ENCODE measurements around the gene VWA5B2. TPM values are rescaled to one million over a fixed set of nuclear protein-coding genes. Genes with fewer than 3 reads are reported as not detected.

Gene VWA5B2
- total RNA-seq, 1 donor from 2014 or later, result 1.1 TPM

GRCh38 chr3:184284696-184285095 lies 55.3 kb downstream of the VWA5B2 start:
- H3K4me3 Mint-ChIP-seq (ENCODE audit: unreplicated experiment), result no peak overlapping the region
- H3K36me3 Mint-ChIP-seq (ENCODE audit: low read depth, unreplicated experiment), result no peaks in the 10 kb centered on the region

GRCh38 chr3:184289426-184289938 lies 60.1 kb downstream of the VWA5B2 start:
- Mint-ChIP-seq H3K36me3 (ENCODE audit: low read depth, unreplicated experiment) (no peaks in the 10 kb centered on the region), H3K27ac (ENCODE audit: unreplicated experiment) (no peak overlapping the region), H3K27me3 (ENCODE audit: unreplicated experiment) (peaks cover 7% of the 10 kb centered on the region), H3K4me1 (ENCODE audit: unreplicated experiment) (peaks cover 6% of the 10 kb centered on the region), H3K4me3 (ENCODE audit: unreplicated experiment) (no peak overlapping the region), H3K9me3 (ENCODE audit: unreplicated experiment) (no peaks in the 10 kb centered on the region)
- peak; percentile 62 for TF ChIP-seq CTCF (IDR thresholded peaks at IDR 0.05; ENCODE audit: unreplicated experiment)
- peak; percentile 71 for DNase-seq (ENCODE audit: low spot score)

More at GRCh38 chr3:184284696-184285095, 55.3 kb downstream of the VWA5B2 start:
- no peaks in the 10 kb centered on the region for H3K4me1 Mint-ChIP-seq (ENCODE audit: unreplicated experiment)
- TF ChIP-seq CTCF (IDR thresholded peaks at IDR 0.05; ENCODE audit: unreplicated experiment), result no peak
- no peaks in the 10 kb centered on the region for H3K9me3 Mint-ChIP-seq (ENCODE audit: unreplicated experiment)
- peaks cover 25% of the 10 kb centered on the region for H3K27me3 Mint-ChIP-seq (ENCODE audit: unreplicated experiment)
- DNase-seq (ENCODE audit: low spot score), result peak; percentile 70
- peak overlapping the region; percentile 55 for H3K27ac Mint-ChIP-seq (ENCODE audit: unreplicated experiment)

DNA sequence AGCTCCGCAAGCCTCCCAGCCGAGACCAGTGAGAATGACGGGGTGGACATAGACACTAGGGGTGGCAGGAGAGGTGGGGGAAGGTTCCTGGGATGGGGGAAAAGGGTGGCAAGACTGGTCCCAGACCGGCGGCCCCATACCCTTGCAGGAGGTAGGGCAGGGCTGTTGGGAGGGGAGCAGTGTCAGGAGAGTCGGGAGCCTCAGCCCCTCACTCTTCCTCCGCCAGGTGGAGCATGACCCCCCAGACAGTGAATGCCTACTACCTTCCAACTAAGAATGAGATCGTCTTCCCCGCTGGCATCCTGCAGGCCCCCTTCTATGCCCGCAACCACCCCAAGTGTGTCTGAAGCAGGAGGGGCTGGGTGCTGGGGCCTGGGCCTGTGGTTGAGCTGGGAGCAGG lies 60.9 kb downstream of the VWA5B2 start:
- Mint-ChIP-seq H3K4me1 (ENCODE audit: unreplicated experiment) (peaks cover 6% of the 10 kb centered on the region), H3K9me3 (ENCODE audit: unreplicated experiment) (no peaks in the 10 kb centered on the region), H3K4me3 (ENCODE audit: unreplicated experiment) (no peak overlapping the region), H3K27ac (ENCODE audit: unreplicated experiment) (no peak overlapping the region), H3K36me3 (ENCODE audit: low read depth, unreplicated experiment) (no peaks in the 10 kb centered on the region), H3K27me3 (ENCODE audit: unreplicated experiment) (peaks cover 7% of the 10 kb centered on the region)
- no peak for DNase-seq (ENCODE audit: low spot score)
- TF ChIP-seq CTCF (IDR thresholded peaks at IDR 0.05; ENCODE audit: unreplicated experiment), result no peak

- no peak for DNase-seq (ENCODE audit: low spot score)
- Mint-ChIP-seq H3K27ac (ENCODE audit: unreplicated experiment) (no peak overlapping the region), H3K9me3 (ENCODE audit: unreplicated experiment) (no peaks in the 10 kb centered on the region), H3K4me3 (ENCODE audit: unreplicated experiment) (no peak overlapping the region), H3K27me3 (ENCODE audit: unreplicated experiment) (peaks cover 5% of the 10 kb centered on the region), H3K36me3 (ENCODE audit: low read depth, unreplicated experiment) (no peaks in the 10 kb centered on the region), H3K4me1 (ENCODE audit: unreplicated experiment) (peaks cover 6% of the 10 kb centered on the region)
- no peak for TF ChIP-seq CTCF (IDR thresholded peaks at IDR 0.05; ENCODE audit: unreplicated experiment)
These were observed 61.8 kb downstream of the VWA5B2 start for GRCh38 chr3:184291044-184291737.

Small RNA genes lying within 50 kb of the gene (microRNA-seq; reads per million reads assigned to microRNA genes)
- gene MIR1224 (ENCODE audit: unreplicated experiment), result 2.4 reads per million, percentile 34 among the genes with 10 or more reads in this experiment

Other genes starting within 250 kb of the VWA5B2 start
- 45.9 TPM for gene ABCC5, start 211.7 kb upstream of the VWA5B2 start, total RNA-seq (ENCODE audit: unreplicated experiment)
- not detected for gene HTR3D, start 197.8 kb upstream of the VWA5B2 start, total RNA-seq (ENCODE audit: unreplicated experiment)
- not detected for gene HTR3C, start 176.5 kb upstream of the VWA5B2 start, total RNA-seq (ENCODE audit: unreplicated experiment)
- not detected for gene HTR3E, start 132.5 kb upstream of the VWA5B2 start, total RNA-seq (ENCODE audit: unreplicated experiment)
- 37.0 TPM for gene EIF2B5, start 94.2 kb upstream of the VWA5B2 start, total RNA-seq (ENCODE audit: unreplicated experiment)
- gene DVL3, start 74.2 kb upstream of the VWA5B2 start, total RNA-seq (ENCODE audit: unreplicated experiment), result 103 TPM
- gene AP2M1, start 54.7 kb upstream of the VWA5B2 start, total RNA-seq (ENCODE audit: unreplicated experiment), result 401 TPM
- 68.1 TPM for gene ABCF3, start 43.4 kb upstream of the VWA5B2 start, total RNA-seq (ENCODE audit: unreplicated experiment)
- gene ALG3, start 19.4 kb downstream of the VWA5B2 start, total RNA-seq (ENCODE audit: unreplicated experiment), result 38.6 TPM
- 5.7 TPM for gene EEF1AKMT4, start 20.1 kb downstream of the VWA5B2 start, total RNA-seq (ENCODE audit: unreplicated experiment)
- not detected for gene CAMK2N2, start 32.0 kb downstream of the VWA5B2 start, total RNA-seq (ENCODE audit: unreplicated experiment)
- not detected for gene ECE2, start 46.4 kb downstream of the VWA5B2 start, total RNA-seq (ENCODE audit: unreplicated experiment)
- 292 TPM for gene PSMD2, start 69.7 kb downstream of the VWA5B2 start, total RNA-seq (ENCODE audit: unreplicated experiment)
- gene EIF4G1, start 85.0 kb downstream of the VWA5B2 start, total RNA-seq (ENCODE audit: unreplicated experiment), result 390 TPM
- gene FAM131A, start 108.0 kb downstream of the VWA5B2 start, total RNA-seq (ENCODE audit: unreplicated experiment), result 15.8 TPM
- 6.3 TPM for gene CLCN2, start 132.0 kb downstream of the VWA5B2 start, total RNA-seq (ENCODE audit: unreplicated experiment)
- 56.1 TPM for gene POLR2H, start 132.1 kb downstream of the VWA5B2 start, total RNA-seq (ENCODE audit: unreplicated experiment)
- gene THPO, start 148.6 kb downstream of the VWA5B2 start, total RNA-seq (ENCODE audit: unreplicated experiment), result 0.28 TPM
- gene CHRD, start 150.5 kb downstream of the VWA5B2 start, total RNA-seq (ENCODE audit: unreplicated experiment), result 2.4 TPM

Data from endothelial cell (in vitro differentiated cells).